HG03064 (cell line): ENCODE measurements around the gene CLEC4E.
"Not testable (repeated sequence)": the region's sequence is repeated elsewhere in the genome, so short reads cannot be mapped to it uniquely, and the experiment has no call there.

Experiments
- ATAC-seq: cut with Tn5 transposase; IDR thresholded peaks from one replicate; pipeline ENCODE4 v1.9.1; 2021; ENCODE audit warnings: low read depth; ENCODE audit not compliant: unreplicated experiment

Gene CLEC4E

GRCh38 chr12:8540831-8541230 lies at the start of gene CLEC4E:
TSS of gene CLEC4E (minus strand) at chr12:8540905. CDS start at chr12:8540797, 108 bp downstream.
- ATAC-seq = not testable (repeated sequence)

GRCh38 chr12:8589679-8590078 lies 49.0 kb upstream of the CLEC4E start:
- ATAC-seq = no peak

GRCh38 chr12:8584478-8584877 lies 43.8 kb upstream of the CLEC4E start:
- not testable (repeated sequence) for ATAC-seq

- ATAC-seq = no peak
These were observed 43.3 kb upstream of the CLEC4E start for GRCh38 chr12:8584004-8584403.

GRCh38 chr12:8581098-8581784 lies 40.5 kb upstream of the CLEC4E start:
- no peak for ATAC-seq

- no peak for ATAC-seq
These were observed 37.2 kb upstream of the CLEC4E start for GRCh38 chr12:8577879-8578278.

GRCh38 chr12:8572507-8572906 lies 31.8 kb upstream of the CLEC4E start:
- ATAC-seq = no peak

- no peak for ATAC-seq
These were observed 25.8 kb upstream of the CLEC4E start for GRCh38 chr12:8566525-8566924.

GRCh38 chr12:8566052-8566451 lies 25.3 kb upstream of the CLEC4E start:
- ATAC-seq = not testable (repeated sequence)

- no peak for ATAC-seq
These were observed 24.0 kb upstream of the CLEC4E start for GRCh38 chr12:8564656-8565055.

GRCh38 chr12:8563356-8563755 lies 22.7 kb upstream of the CLEC4E start:
- no peak for ATAC-seq

GRCh38 chr12:8562310-8562709 lies 21.6 kb upstream of the CLEC4E start:
- no peak for ATAC-seq

- ATAC-seq = no peak
These were observed 20.3 kb upstream of the CLEC4E start for GRCh38 chr12:8561011-8561410.

GRCh38 chr12:8559676-8560075 lies 19.0 kb upstream of the CLEC4E start:
- no peak for ATAC-seq

GRCh38 chr12:8556531-8557097 lies 15.9 kb upstream of the CLEC4E start:
- ATAC-seq = no peak

GRCh38 chr12:8554451-8555195 lies 13.9 kb upstream of the CLEC4E start:
- no peak for ATAC-seq

GRCh38 chr12:8553088-8553627 lies 12.5 kb upstream of the CLEC4E start:
- no peak for ATAC-seq

GRCh38 chr12:8549381-8549780 lies 8.7 kb upstream of the CLEC4E start:
- ATAC-seq = no peak

GRCh38 chr12:8548192-8548591 lies 7.5 kb upstream of the CLEC4E start:
- ATAC-seq = no peak

- no peak for ATAC-seq
These were observed 6.9 kb upstream of the CLEC4E start for GRCh38 chr12:8547645-8548044.

- no peak for ATAC-seq
These were observed 5.9 kb upstream of the CLEC4E start for GRCh38 chr12:8546591-8546990.
